ENCODE results near the gene ZXDC.

ZXDC gene

GRCh38 chr3:126508564-126508964 lies 32.9 kb upstream of the ZXDC start:
- no peak for TF ChIP-seq CTCF (IDR thresholded peaks at IDR 0.05)

GRCh38 chr3:126507886-126508285 lies 32.2 kb upstream of the ZXDC start:
- no peak for TF ChIP-seq CTCF (IDR thresholded peaks at IDR 0.05)

GRCh38 chr3:126503701-126504100 lies 28.0 kb upstream of the ZXDC start:
- TF ChIP-seq CTCF (IDR thresholded peaks at IDR 0.05): no peak

- TF ChIP-seq CTCF (IDR thresholded peaks at IDR 0.05): no peak
Measured at GRCh38 chr3:126502656-126503055, 27.0 kb upstream of the ZXDC start.

GRCh38 chr3:126501736-126502135 lies 26.0 kb upstream of the ZXDC start:
- TF ChIP-seq CTCF (IDR thresholded peaks at IDR 0.05): no peak

- TF ChIP-seq CTCF (IDR thresholded peaks at IDR 0.05): no peak
Measured at GRCh38 chr3:126501054-126501453, 25.4 kb upstream of the ZXDC start.

- no peak for TF ChIP-seq CTCF (IDR thresholded peaks at IDR 0.05)
Measured at GRCh38 chr3:126500016-126500415, 24.3 kb upstream of the ZXDC start.

GRCh38 chr3:126499401-126499800 lies 23.7 kb upstream of the ZXDC start:
- no peak for TF ChIP-seq CTCF (IDR thresholded peaks at IDR 0.05)
